Sigmoid colon (tissue), 3 donors: ENCODE data around the gene NTHL1.

Experiments used
- CTCF ChIP-seq, 4 experiments: fragments of 450-650 bp in 3 of 4; fragments of 200-600 bp in 1 of 4; IDR thresholded peaks; one replicate each; pipeline ENCODE4 v1.5.1; 2016 to 2019; ENCODE audit warnings: antibody characterized with exemption in 4 of 4, mild to moderate bottlenecking in 3 of 4, moderate library complexity in 2 of 4
- POLR2A ChIP-seq, 2 donors: fragments of 450-650 bp; IDR thresholded peaks; one replicate each; pipeline ENCODE4 v1.6.1; 2016; ENCODE audit warnings: antibody characterized with exemption in 2 of 2, mild to moderate bottlenecking in 2 of 2, moderate library complexity in 2 of 2

- TF ChIP-seq CTCF (IDR thresholded peaks at IDR 0.05) (no peak), POLR2A (IDR thresholded peaks at IDR 0.05) (no peak)
These were observed 31.2 kb downstream of the NTHL1 start for GRCh38 chr16:2016407-2016922.
